Esophagus muscularis mucosa (tissue), 4 donors: Measurements from ENCODE around the gene JMJD7.
A peak's percentile ranks its signal among the peaks of the same experiment; 100 is the strongest.

Experiments used
- CTCF ChIP-seq, 3 experiments: fragments of 200-600 bp in 2 of 3; fragments of 450-650 bp in 1 of 3; sonication (generic) in 2 of 3; IDR thresholded peaks; one replicate each; pipeline ENCODE4 v1.5.1; 2017 to 2019; ENCODE audit warnings: antibody characterized with exemption in 3 of 3, mild to moderate bottlenecking in 2 of 3, moderate library complexity in 1 of 3
- EP300 ChIP-seq: sonication (generic); formaldehyde crosslinking; IDR thresholded peaks from one replicate; pipeline ENCODE4 v1.6.1; 2017; ENCODE audit warnings: antibody characterized with exemption
- POLR2A ChIP-seq: fragments of 450-650 bp; IDR thresholded peaks from one replicate; pipeline ENCODE4 v1.6.1; 2017; ENCODE audit warnings: antibody characterized with exemption, moderate library complexity, mild to moderate bottlenecking, low read depth
- POLR2AphosphoS5 ChIP-seq, 2 donors: sonication (generic); formaldehyde crosslinking; IDR thresholded peaks; one replicate each; pipeline ENCODE4 v1.6.1; 2017; ENCODE audit warnings: antibody characterized with exemption in 2 of 2

DNA sequence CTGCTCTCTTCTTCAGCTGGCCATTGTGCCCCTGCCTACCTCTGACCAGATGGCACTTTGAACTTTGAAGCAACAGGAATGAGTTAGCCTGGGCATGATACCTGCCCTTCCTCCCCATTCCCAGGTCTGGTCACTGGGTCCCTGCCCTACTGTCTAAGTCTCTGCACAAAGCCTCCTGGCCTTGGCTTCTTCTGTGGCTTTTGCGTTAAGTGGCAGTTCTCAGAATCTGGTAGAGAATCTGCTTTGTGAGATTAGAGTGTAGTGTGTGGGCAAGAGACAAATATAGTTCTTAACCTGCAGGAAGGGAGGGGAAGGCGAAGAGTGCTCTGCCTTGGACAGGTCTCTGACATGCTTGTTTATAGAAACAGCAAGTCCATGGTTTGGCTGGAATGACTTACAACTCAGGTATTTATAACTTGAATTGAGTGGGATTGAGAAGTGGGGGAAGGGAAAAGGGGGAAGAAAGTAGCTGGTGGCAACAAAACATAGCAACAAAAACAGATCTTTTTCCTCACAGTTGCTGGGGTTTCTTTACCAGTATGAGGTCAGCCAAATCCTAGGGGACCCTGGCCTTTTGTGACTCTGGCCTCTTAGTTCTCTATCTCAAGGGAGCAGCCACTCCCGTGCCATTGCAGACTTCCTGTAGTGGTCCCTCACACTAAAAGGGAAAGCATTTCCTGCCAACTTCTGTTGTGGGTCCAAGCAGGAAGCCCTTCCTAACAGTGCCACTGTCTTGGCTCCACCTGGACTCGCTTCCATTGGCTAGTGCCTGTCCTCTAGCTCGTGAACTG is 36.9 kb upstream of the JMJD7 start:
- peak in 1 of 2 donors; percentile 13 for TF ChIP-seq POLR2AphosphoS5 (IDR thresholded peaks at IDR 0.05)
- TF ChIP-seq CTCF (IDR thresholded peaks at IDR 0.05) = no peak
- TF ChIP-seq POLR2A = no peak
- TF ChIP-seq EP300 = no peak
